Measurements from ENCODE around the gene USP17L28.
A peak's percentile ranks its signal among the peaks of the same experiment; 100 is the strongest.
"Not testable (repeated sequence)": the region's sequence is repeated elsewhere in the genome, so short reads cannot be mapped to it uniquely, and the experiment has no call there.

The USP17L28 gene

DNA sequence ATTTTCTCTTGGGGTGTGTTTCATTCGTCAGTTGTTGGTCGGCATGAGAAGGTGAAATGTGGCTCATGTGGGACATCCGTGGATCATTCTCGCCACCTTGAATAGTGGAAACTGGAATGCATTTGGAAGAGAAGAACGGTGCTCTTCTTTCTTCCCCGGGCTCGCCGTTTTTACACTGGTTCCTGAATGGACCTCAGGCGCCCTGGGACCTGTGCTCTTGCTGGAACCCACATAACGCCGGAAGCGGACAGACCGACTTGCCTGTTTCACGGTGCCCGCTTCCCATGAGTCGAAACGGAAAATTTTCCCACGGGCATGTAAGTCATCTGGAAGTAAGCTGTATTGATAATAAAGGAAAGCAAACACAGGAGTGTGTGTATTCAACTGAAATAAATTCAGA, 2.2 kb downstream of the USP17L28 start:
- POLR2A ChIA-PET; H3K9me3 ChIP-seq (ENCODE audit: control extremely low read depth in 1 of 5, control insufficient read depth in 4 of 5, insufficient read depth in 2 of 5, low read depth in 1 of 5, low read length in 4 of 5): not testable (repeated sequence)

DNA sequence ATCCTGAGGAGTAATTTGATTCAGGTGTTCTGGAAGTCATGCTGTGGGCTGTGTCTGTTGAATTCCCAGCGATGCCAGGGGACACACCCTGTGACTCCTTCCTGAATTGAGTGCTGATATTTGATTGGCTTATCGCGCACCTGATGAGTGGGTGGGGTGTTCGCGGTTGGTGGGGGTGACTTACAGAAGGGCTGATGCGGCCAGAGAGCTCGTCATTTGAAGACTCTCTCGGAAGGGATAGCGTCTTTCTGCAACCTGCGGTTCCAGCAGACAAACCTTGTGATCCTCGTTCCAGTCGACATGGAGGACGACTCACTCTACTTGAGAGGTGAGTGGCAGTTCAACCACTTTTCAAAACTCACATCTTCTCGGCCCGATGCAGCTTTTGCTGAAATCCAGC, 4.6 kb downstream of the USP17L28 start, which contains the start of gene USP17L29:
Gene USP17L29, plus strand, starts transcription at position 301 of the 400 bp plus-strand sequence. Its CDS starts 0 bp downstream, at position 301.
- CTCF ChIA-PET; H3K9me3 ChIP-seq (ENCODE audit: control extremely low read depth in 1 of 5, control insufficient read depth in 4 of 5, insufficient read depth in 2 of 5, low read depth in 1 of 5, low read length in 4 of 5); H3K27ac ChIP-seq (ENCODE audit: insufficient read depth in 1 of 2, low read depth in 1 of 2, low read length in 2 of 2, poor library complexity in 1 of 2, severe bottlenecking in 2 of 2); POLR2A ChIA-PET; DNase-seq; H3K4me3 ChIP-seq (ENCODE audit: control insufficient read depth in 1 of 7, extremely low read depth in 1 of 7, insufficient read depth in 4 of 7, low read depth in 2 of 7, low read length in 6 of 7); H3K36me3 ChIP-seq (ENCODE audit: control insufficient read depth in 4 of 4, insufficient read depth in 4 of 4, low read length in 3 of 4); H3K27me3 ChIP-seq (replicated peaks in 2 of 5; ENCODE audit: control insufficient read depth in 4 of 5, insufficient read depth in 5 of 5, low read length in 4 of 5); H3K4me1 ChIP-seq (ENCODE audit: control extremely low read depth in 1 of 4, control insufficient read depth in 4 of 4, insufficient read depth in 4 of 4, low read length in 3 of 4): not testable (repeated sequence)
- no CpG with 5 or more reads among the region's 15 CpGs for WGBS (ENCODE audit: insufficient coverage)

More for the DNA sequence above, 2.2 kb downstream of the USP17L28 start:
- H3K36me3 ChIP-seq (ENCODE audit: control insufficient read depth in 4 of 4, insufficient read depth in 4 of 4, low read length in 3 of 4); CTCF ChIA-PET; H3K27ac ChIP-seq (ENCODE audit: insufficient read depth in 1 of 2, low read depth in 1 of 2, low read length in 2 of 2, poor library complexity in 1 of 2, severe bottlenecking in 2 of 2); H3K27me3 ChIP-seq (replicated peaks in 2 of 5; ENCODE audit: control insufficient read depth in 4 of 5, insufficient read depth in 5 of 5, low read length in 4 of 5); DNase-seq; H3K4me1 ChIP-seq (ENCODE audit: control extremely low read depth in 1 of 4, control insufficient read depth in 4 of 4, insufficient read depth in 4 of 4, low read length in 3 of 4); H3K4me3 ChIP-seq (ENCODE audit: control insufficient read depth in 1 of 7, extremely low read depth in 1 of 7, insufficient read depth in 4 of 7, low read depth in 2 of 7, low read length in 6 of 7): not testable (repeated sequence)
- no CpG with 5 or more reads among the region's 18 CpGs for WGBS (ENCODE audit: insufficient coverage)

DNA sequence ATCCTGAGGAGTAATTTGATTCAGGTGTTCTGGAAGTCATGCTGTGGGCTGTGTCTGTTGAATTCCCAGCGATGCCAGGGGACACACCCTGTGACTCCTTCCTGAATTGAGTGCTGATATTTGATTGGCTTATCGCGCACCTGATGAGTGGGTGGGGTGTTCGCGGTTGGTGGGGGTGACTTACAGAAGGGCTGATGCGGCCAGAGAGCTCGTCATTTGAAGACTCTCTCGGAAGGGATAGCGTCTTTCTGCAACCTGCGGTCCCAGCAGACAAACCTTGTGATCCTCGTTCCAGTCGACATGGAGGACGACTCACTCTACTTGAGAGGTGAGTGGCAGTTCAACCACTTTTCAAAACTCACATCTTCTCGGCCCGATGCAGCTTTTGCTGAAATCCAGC, 14.1 kb downstream of the USP17L28 start, which contains the start of gene USP17L30:
Gene USP17L30, plus strand, starts transcription at position 301 of the 400 bp plus-strand sequence. Its CDS starts 0 bp downstream, at position 301.
- POLR2A ChIA-PET, CTCF ChIA-PET: not testable (repeated sequence)

DNA sequence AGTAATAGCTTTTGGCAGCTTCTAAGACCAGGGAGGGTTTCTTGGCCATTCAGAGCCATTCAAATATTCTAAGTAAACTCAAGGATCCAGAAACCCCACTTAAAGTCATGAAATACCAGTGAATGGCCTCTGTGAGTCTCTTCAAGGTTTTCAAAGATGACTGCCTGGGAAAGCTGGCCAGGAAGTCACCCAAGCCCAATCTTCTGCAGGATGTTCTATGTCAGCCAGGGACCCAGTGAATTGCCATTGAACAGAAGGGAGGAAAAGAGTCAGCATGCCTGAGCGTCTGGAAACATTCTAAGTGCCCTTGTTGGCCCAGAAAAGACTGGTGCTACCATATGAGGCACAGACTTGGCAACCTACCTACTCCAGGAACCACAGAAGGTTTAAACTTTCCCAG, 31.2 kb downstream of the USP17L28 start:
- H3K9me3 ChIP-seq (ENCODE audit: control extremely low read depth in 1 of 5, control insufficient read depth in 4 of 5, insufficient read depth in 2 of 5, low read depth in 1 of 5, low read length in 4 of 5); H3K4me3 ChIP-seq (ENCODE audit: control insufficient read depth in 1 of 7, extremely low read depth in 1 of 7, insufficient read depth in 4 of 7, low read depth in 2 of 7, low read length in 6 of 7); H3K36me3 ChIP-seq (ENCODE audit: control insufficient read depth in 4 of 4, insufficient read depth in 4 of 4, low read length in 3 of 4); POLR2A ChIA-PET; H3K4me1 ChIP-seq (ENCODE audit: control extremely low read depth in 1 of 4, control insufficient read depth in 4 of 4, insufficient read depth in 4 of 4, low read length in 3 of 4); CTCF ChIA-PET; H3K27me3 ChIP-seq (replicated peaks in 2 of 5; ENCODE audit: control insufficient read depth in 4 of 5, insufficient read depth in 5 of 5, low read length in 4 of 5); DNase-seq; H3K27ac ChIP-seq (ENCODE audit: insufficient read depth in 1 of 2, low read depth in 1 of 2, low read length in 2 of 2, poor library complexity in 1 of 2, severe bottlenecking in 2 of 2): not testable (repeated sequence)
- WGBS (ENCODE audit: insufficient coverage) = 100% methylated on average over 1 of the region's 1 CpG

More for the DNA sequence above, 14.1 kb downstream of the USP17L28 start, which contains the start of gene USP17L30:
- H3K27ac ChIP-seq (ENCODE audit: insufficient read depth in 1 of 2, low read depth in 1 of 2, low read length in 2 of 2, poor library complexity in 1 of 2, severe bottlenecking in 2 of 2); H3K36me3 ChIP-seq (ENCODE audit: control insufficient read depth in 4 of 4, insufficient read depth in 4 of 4, low read length in 3 of 4); H3K9me3 ChIP-seq (ENCODE audit: control extremely low read depth in 1 of 5, control insufficient read depth in 4 of 5, insufficient read depth in 2 of 5, low read depth in 1 of 5, low read length in 4 of 5); DNase-seq; H3K27me3 ChIP-seq (replicated peaks in 2 of 5; ENCODE audit: control insufficient read depth in 4 of 5, insufficient read depth in 5 of 5, low read length in 4 of 5); H3K4me1 ChIP-seq (ENCODE audit: control extremely low read depth in 1 of 4, control insufficient read depth in 4 of 4, insufficient read depth in 4 of 4, low read length in 3 of 4); H3K4me3 ChIP-seq (ENCODE audit: control insufficient read depth in 1 of 7, extremely low read depth in 1 of 7, insufficient read depth in 4 of 7, low read depth in 2 of 7, low read length in 6 of 7): not testable (repeated sequence)
- WGBS (ENCODE audit: insufficient coverage) = no CpG with 5 or more reads among the region's 15 CpGs

DNA sequence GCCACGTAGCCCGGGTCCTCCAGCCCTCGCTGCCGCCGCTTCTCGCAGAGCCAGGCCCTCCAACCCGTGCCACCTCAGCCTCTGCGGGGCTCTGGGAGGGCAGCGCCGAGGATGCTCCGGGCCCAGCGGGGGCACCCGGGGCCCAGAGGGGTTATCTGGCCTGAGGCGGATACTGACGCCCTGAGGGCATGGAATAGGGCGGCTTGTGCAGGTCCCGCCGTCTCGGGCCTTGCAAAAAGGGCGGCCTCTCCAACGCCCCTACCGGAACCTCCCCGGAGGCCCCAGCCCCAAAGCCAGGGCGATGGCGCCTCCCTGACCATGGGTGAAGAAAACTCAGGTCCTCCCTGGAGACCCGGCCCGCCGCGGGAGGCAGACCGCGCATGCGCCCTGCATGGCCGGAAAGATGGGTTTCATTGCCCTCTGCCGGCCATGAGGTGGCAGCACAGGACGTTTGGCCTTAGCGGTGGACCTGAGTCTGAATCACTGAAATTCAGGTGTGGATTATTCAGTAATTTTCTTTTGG, 32.4 kb downstream of the USP17L28 start:
- DNase-seq = peak in 2 of 3 donors; percentile 21 to 58
- POLR2A ChIA-PET; CTCF ChIA-PET; H3K27ac ChIP-seq (ENCODE audit: insufficient read depth in 1 of 2, low read depth in 1 of 2, low read length in 2 of 2, poor library complexity in 1 of 2, severe bottlenecking in 2 of 2); H3K36me3 ChIP-seq (ENCODE audit: control insufficient read depth in 4 of 4, insufficient read depth in 4 of 4, low read length in 3 of 4); H3K27me3 ChIP-seq (replicated peaks in 2 of 5; ENCODE audit: control insufficient read depth in 4 of 5, insufficient read depth in 5 of 5, low read length in 4 of 5); H3K4me1 ChIP-seq (ENCODE audit: control extremely low read depth in 1 of 4, control insufficient read depth in 4 of 4, insufficient read depth in 4 of 4, low read length in 3 of 4); H3K9me3 ChIP-seq (ENCODE audit: control extremely low read depth in 1 of 5, control insufficient read depth in 4 of 5, insufficient read depth in 2 of 5, low read depth in 1 of 5, low read length in 4 of 5): not testable (repeated sequence)
- 47% methylated on average over 9 of the region's 36 CpGs for WGBS (ENCODE audit: insufficient coverage)
- peak overlapping the region in 5 of 7 experiments; percentile 19 to 77 (median 55) for H3K4me3 ChIP-seq (ENCODE audit: control insufficient read depth in 1 of 7, extremely low read depth in 1 of 7, insufficient read depth in 4 of 7, low read depth in 2 of 7, low read length in 6 of 7)

DNA sequence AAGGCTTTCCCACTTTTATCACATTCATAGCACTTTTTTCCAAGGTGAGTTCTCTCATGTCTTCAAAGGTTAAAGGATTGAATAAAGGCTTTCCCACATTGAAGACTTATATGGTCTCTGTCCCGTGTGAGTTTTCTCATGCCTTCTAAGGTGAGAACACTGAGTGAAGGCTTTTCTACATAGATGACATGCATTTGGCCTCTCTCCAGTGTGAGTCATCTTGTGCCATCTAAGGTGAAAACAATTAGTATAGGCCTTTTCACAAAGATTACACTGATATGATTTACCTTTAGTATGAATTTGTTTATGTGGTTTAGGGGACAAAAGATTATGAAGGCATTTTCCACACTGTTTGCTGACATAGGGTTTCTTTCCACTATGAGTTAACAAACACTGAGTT, 35.4 kb downstream of the USP17L28 start:
- Histone ChIP-seq H3K9me3 (ENCODE audit: control extremely low read depth in 1 of 5, control insufficient read depth in 4 of 5, insufficient read depth in 2 of 5, low read depth in 1 of 5, low read length in 4 of 5) (no peaks in the 10 kb centered on the region), H3K27ac (ENCODE audit: insufficient read depth in 1 of 2, low read depth in 1 of 2, low read length in 2 of 2, poor library complexity in 1 of 2, severe bottlenecking in 2 of 2) (no peak overlapping the region), H3K4me1 (ENCODE audit: control extremely low read depth in 1 of 4, control insufficient read depth in 4 of 4, insufficient read depth in 4 of 4, low read length in 3 of 4) (peaks cover 0 to 9% (median 0%) of the 10 kb centered on the region in 4 experiments), H3K27me3 (replicated peaks in 2 of 5; ENCODE audit: control insufficient read depth in 4 of 5, insufficient read depth in 5 of 5, low read length in 4 of 5) (no peaks in the 10 kb centered on the region), H3K4me3 (ENCODE audit: control insufficient read depth in 1 of 7, extremely low read depth in 1 of 7, insufficient read depth in 4 of 7, low read depth in 2 of 7, low read length in 6 of 7) (no peak overlapping the region), H3K36me3 (ENCODE audit: control insufficient read depth in 4 of 4, insufficient read depth in 4 of 4, low read length in 3 of 4) (no peaks in the 10 kb centered on the region)
- ChIA-PET POLR2A (no interaction called here), CTCF (no interaction called here)
- 100% methylated on average over 1 of the region's 1 CpG for WGBS (ENCODE audit: insufficient coverage)
- peak in 1 of 3 donors; percentile 11 for DNase-seq

DNA sequence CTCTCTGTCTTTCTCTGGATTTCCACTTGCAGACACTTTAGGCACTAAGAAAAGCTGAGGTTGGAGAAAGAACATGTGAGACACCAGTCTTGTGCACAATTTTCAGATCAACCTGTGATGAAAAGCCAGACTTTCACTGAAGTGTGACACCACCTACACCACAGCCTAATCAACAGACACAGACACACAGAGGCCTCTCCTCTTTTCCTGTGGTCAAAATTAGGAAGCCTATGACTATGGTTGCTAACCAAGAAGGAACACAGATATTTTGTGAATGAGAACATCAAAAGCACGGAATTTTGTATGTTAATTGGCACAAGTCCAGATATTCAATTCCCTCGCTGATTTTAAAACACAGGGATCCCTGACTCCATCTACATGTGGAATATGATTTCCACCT, 40.3 kb downstream of the USP17L28 start:
- H3K4me3 ChIP-seq (ENCODE audit: control insufficient read depth in 1 of 7, extremely low read depth in 1 of 7, insufficient read depth in 4 of 7, low read depth in 2 of 7, low read length in 6 of 7) = peak overlapping the region in 1 of 7 experiments; percentile 55
- CTCF ChIA-PET; H3K27me3 ChIP-seq (replicated peaks in 2 of 5; ENCODE audit: control insufficient read depth in 4 of 5, insufficient read depth in 5 of 5, low read length in 4 of 5); H3K27ac ChIP-seq (ENCODE audit: insufficient read depth in 1 of 2, low read depth in 1 of 2, low read length in 2 of 2, poor library complexity in 1 of 2, severe bottlenecking in 2 of 2); H3K4me1 ChIP-seq (ENCODE audit: control extremely low read depth in 1 of 4, control insufficient read depth in 4 of 4, insufficient read depth in 4 of 4, low read length in 3 of 4); H3K36me3 ChIP-seq (ENCODE audit: control insufficient read depth in 4 of 4, insufficient read depth in 4 of 4, low read length in 3 of 4); POLR2A ChIA-PET; H3K9me3 ChIP-seq (ENCODE audit: control extremely low read depth in 1 of 5, control insufficient read depth in 4 of 5, insufficient read depth in 2 of 5, low read depth in 1 of 5, low read length in 4 of 5): not testable (repeated sequence)
- WGBS (ENCODE audit: insufficient coverage) = 17% methylated on average over 1 of the region's 2 CpGs
- peak; percentile 19 to 89 (median 75) for DNase-seq
